ENCODE measurements around the gene FHL2. TPM values are rescaled to one million over a fixed set of nuclear protein-coding genes. Genes with fewer than 3 reads are reported as not detected.

The FHL2 gene
- total and polyA plus RNA-seq, 9 of the 15 experiments (the other 6 are each of a cell fraction or from before 2014, with no cell fraction given) = 7.5 to 33.1 (median 23.9) TPM

GRCh38 chr2:105329561-105330495 is 69.0 kb downstream of the FHL2 start, which contains the start of gene TGFBRAP1 (continued):
- TF ChIP-seq NFIX (CRISPR knock-in tag; IDR thresholded peaks at IDR 0.05; ENCODE audit: low read depth) (no peak), TARDBP (IDR thresholded peaks at IDR 0.05) (no peak), ZBTB9 (CRISPR knock-in tag; IDR thresholded peaks at IDR 0.05) (peak; percentile 47; the same call in 1 of the 2 replicates), ZNF76 (CRISPR knock-in tag; IDR thresholded peaks at IDR 0.05; ENCODE audit: borderline replicate concordance) (0 out of 2 replicates have a peak, but pooled peaks have one; percentile 17), VEZF1 (CRISPR knock-in tag; IDR thresholded peaks at IDR 0.05) (peak; percentile 82), RBBP5 (IDR thresholded peaks at IDR 0.05; ENCODE audit: borderline replicate concordance, insufficient read depth, low read length, poor library complexity, severe bottlenecking) (peak; percentile 85), GATAD2A (IDR thresholded peaks at IDR 0.05) (no peak), ZNF395 (CRISPR knock-in tag; IDR thresholded peaks at IDR 0.05) (0 out of 2 replicates have a peak, but pooled peaks have one; percentile 29), ZNF232 (CRISPR knock-in tag; IDR thresholded peaks at IDR 0.05) (peak; percentile 91; the same call in 1 of the 2 replicates), CHAMP1 (IDR thresholded peaks at IDR 0.05) (no peak), HDGF (IDR thresholded peaks at IDR 0.05) (no peak), NR3C1 (CRISPR knock-in tag; IDR thresholded peaks at IDR 0.05) (0 out of 2 replicates have a peak, but pooled peaks have one; percentile 60), TCF15 (CRISPR knock-in tag; IDR thresholded peaks at IDR 0.05) (no peak), BRD4 (IDR thresholded peaks at IDR 0.05) (peak; percentile 76; the same call in 1 of the 2 replicates), NFXL1 (CRISPR knock-in tag; IDR thresholded peaks at IDR 0.05) (no peak), CREB3L1 (IDR thresholded peaks at IDR 0.05; ENCODE audit: borderline replicate concordance, low read depth) (0 out of 2 replicates have a peak, but pooled peaks have one; percentile 16), ZBTB17 (CRISPR knock-in tag; IDR thresholded peaks at IDR 0.05) (no peak), KDM5B (IDR thresholded peaks at IDR 0.05; ENCODE audit: insufficient replicate concordance, low read depth, low read length) (peak; percentile 21)
